Brain microvascular endothelial cell (primary cell): ENCODE results near the gene GUSB.

Source experiments
- DNase-seq: peaks from one replicate; pipeline ENCODE4 v3.0.0-alpha.2; 2020
- H3K27ac ChIP-seq: fragments of 250-450 bp; sonication (Bioruptor Pico); 2 replicates; pipeline ENCODE4 v1.5.1; 2020; ENCODE audit warnings: mild to moderate bottlenecking, moderate library complexity
- H3K27me3 ChIP-seq: fragments of 250-450 bp; sonication (Bioruptor Pico); replicated peaks from 2 replicates; pipeline ENCODE4 v1.5.1; 2020; ENCODE audit warnings: mild to moderate bottlenecking
- H3K36me3 ChIP-seq: fragments of 250-450 bp; sonication (Bioruptor Pico); replicated peaks from 2 replicates; pipeline ENCODE4 v1.5.1; 2020; ENCODE audit warnings: mild to moderate bottlenecking
- H3K4me3 ChIP-seq: 2 replicates; pipeline ENCODE4 v1.5.1; 2011; ENCODE audit warnings: low read depth, mild to moderate bottlenecking, control low read depth, low read length, moderate library complexity
- CTCF ChIP-seq: IDR thresholded peaks from 2 replicates; pipeline ENCODE4 v1.5.1; 2011; ENCODE audit warnings: low read depth, mild to moderate bottlenecking, moderate library complexity, low read length, control low read depth, inconsistent platforms; ENCODE audit errors: missing control alignments
- in situ Hi-C: cut with HindIII; loops from 2 replicates; pipeline ENCODE4 v1.10.0; 2017; ENCODE audit warnings: low sequenced_read_pairs, low pct_ligation_motif_present

GUSB gene

GRCh38 chr7:65924193-65924592 lies 57.8 kb downstream of the GUSB start:
- H3K27ac ChIP-seq = no peak overlapping the region
- no peak for DNase-seq
- H3K36me3 ChIP-seq = no peaks in the 10 kb centered on the region
- in situ Hi-C loops = no loop called here
- H3K27me3 ChIP-seq = no peaks in the 10 kb centered on the region
- no peak for TF ChIP-seq CTCF
- no peak overlapping the region for H3K4me3 ChIP-seq

GRCh38 chr7:65923316-65923715 lies 58.7 kb downstream of the GUSB start:
- no peak overlapping the region for H3K4me3 ChIP-seq
- H3K27ac ChIP-seq = no peak overlapping the region
- no peaks in the 10 kb centered on the region for H3K27me3 ChIP-seq
- in situ Hi-C loops = no loop called here
- TF ChIP-seq CTCF = no peak
- DNase-seq = no peak
- no peaks in the 10 kb centered on the region for H3K36me3 ChIP-seq

GRCh38 chr7:65915921-65916657 lies 65.9 kb downstream of the GUSB start:
- Histone ChIP-seq H3K27me3 (no peaks in the 10 kb centered on the region), H3K36me3 (no peaks in the 10 kb centered on the region), H3K4me3 (no peak overlapping the region), H3K27ac (no peak overlapping the region)
- TF ChIP-seq CTCF = no peak
- no peak for DNase-seq
- in situ Hi-C loops = no loop called here

- no peak for TF ChIP-seq CTCF
- no peak overlapping the region for H3K27ac ChIP-seq
- no peaks in the 10 kb centered on the region for H3K36me3 ChIP-seq
- in situ Hi-C loops = no loop called here
- no peak overlapping the region for H3K4me3 ChIP-seq
- DNase-seq = no peak
- H3K27me3 ChIP-seq = no peaks in the 10 kb centered on the region
These were observed 69.8 kb downstream of the GUSB start for GRCh38 chr7:65912237-65912636.
